Left cardiac atrium (tissue), 4 donors: ENCODE measurements around the gene BCAR3. TPM values are rescaled to one million over a fixed set of nuclear protein-coding genes. Genes with fewer than 3 reads are reported as not detected.
"Not testable (repeated sequence)": the region's sequence is repeated elsewhere in the genome, so short reads cannot be mapped to it uniquely, and the experiment has no call there.

Experiments used
- ATAC-seq, 2 donors: fragments of 200-7000 bp; cut with Tn5 transposase; one replicate each; pipeline ENCODE4 v1.9.1; 2020; ENCODE audit warnings: mild to moderate bottlenecking in 2 of 2, moderate library complexity in 2 of 2
- DNase-seq: peaks from one replicate; pipeline ENCODE4 v3.0.0-alpha.2; 2020
- intact Hi-C, 2 donors: fragments of 100-400 bp; cut with DNase I; formaldehyde crosslinking; loops; one replicate each; pipeline versions ENCODE4 v1.14.1 to v1.15.1; 2022 to 2023
- total RNA-seq, 2 donors: library from RNA; stranded (reverse); fragmentation: NEBNext Ultra II Directional; extraction: Animal tissue kit (Norgen Biotek cat#: 25700); gene quantifications; one replicate each; pipeline ENCODE4 v1.2.1, GENCODE V29; 2021
- donor health status: DM: no; HTN: yes; CAD: no.
- donor health status: DM: no; HTN: yes; CAD: no; lungs with severe emphysema.
- donor health status: DM: yes; HTN: yes; CAD: no.
- donor health status: Dilated cardiomyopathy.

The BCAR3 gene
- total RNA-seq, 2 donors from 2014 or later, result 12.4 to 17.5 TPM

GRCh38 chr1:93692026-93692425, 10.4 kb upstream of the BCAR3 start:
- no peak for ATAC-seq
- intact Hi-C loops, result no loop called here

GRCh38 chr1:93690921-93691789, 9.5 kb upstream of the BCAR3 start:
- ATAC-seq (peak in 1 of 2 donors; percentile 6), DNase-seq (no peak)
- intact Hi-C loops, result no loop called here

More at GRCh38 chr1:93692026-93692425, 10.4 kb upstream of the BCAR3 start:
- DNase-seq, result no peak

DNA sequence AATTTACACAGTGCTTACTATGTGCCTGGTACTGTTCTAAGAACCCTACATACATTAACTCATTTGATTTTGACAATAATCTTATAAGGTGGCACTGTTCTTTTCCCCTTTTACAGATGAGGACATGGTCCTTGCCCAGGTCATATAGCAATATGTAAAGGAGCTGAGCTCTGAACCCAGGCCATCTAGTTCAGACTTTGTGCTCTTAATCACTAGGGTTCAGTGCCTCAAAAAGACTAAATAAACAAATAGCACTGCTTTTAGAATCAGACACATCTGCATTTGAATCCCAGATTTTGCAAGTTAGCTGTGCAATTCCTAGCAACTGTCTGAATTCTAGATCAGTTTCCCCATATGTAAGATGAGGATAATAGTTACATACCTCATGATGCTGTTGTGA, 8.7 kb upstream of the BCAR3 start:
- intact Hi-C loops, result no loop called here
- ATAC-seq (no peak), DNase-seq (no peak)

DNA sequence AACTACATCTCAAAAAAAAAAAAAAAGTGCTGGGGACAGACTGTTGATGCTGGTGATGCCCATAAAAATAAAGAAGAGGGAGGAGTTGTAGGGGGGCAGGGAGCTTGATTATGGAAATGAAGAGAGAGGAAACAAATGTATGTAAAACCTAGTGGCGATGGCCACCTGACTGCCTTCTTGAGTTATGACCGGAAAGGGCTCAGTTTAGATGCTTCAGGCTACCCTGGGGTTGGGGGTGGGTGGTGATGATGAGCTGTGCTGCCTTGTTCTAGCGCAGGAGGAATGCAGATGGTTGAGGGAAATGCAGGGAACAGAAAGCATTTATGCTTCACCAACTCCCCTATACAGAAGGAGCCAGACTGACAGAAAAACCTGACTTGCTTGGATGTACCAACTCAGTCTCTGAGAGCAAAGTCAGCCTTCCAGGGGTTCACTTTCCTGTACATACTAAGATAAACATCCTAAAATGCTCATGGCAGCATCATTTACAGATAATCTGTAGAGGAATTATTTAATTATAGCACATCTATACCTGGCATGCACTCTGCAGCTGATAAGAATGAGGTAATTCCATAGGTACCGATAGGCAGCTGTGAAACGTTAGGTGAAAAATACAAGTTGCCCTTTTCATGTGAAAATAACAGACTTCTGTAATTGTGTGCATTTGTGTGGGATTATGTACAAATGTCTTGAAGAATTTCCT, 8.0 kb upstream of the BCAR3 start:
- DNase-seq, result no peak
- intact Hi-C loops, result no loop called here
- ATAC-seq, result no peak

GRCh38 chr1:93687542-93687941, 5.9 kb upstream of the BCAR3 start:
- DNase-seq, result no peak
- no peak for ATAC-seq
- intact Hi-C loops, result no loop called here

GRCh38 chr1:93686504-93687250, 5.0 kb upstream of the BCAR3 start:
- no peak for ATAC-seq
- no peak for DNase-seq
- intact Hi-C loops, result no loop called here

DNA sequence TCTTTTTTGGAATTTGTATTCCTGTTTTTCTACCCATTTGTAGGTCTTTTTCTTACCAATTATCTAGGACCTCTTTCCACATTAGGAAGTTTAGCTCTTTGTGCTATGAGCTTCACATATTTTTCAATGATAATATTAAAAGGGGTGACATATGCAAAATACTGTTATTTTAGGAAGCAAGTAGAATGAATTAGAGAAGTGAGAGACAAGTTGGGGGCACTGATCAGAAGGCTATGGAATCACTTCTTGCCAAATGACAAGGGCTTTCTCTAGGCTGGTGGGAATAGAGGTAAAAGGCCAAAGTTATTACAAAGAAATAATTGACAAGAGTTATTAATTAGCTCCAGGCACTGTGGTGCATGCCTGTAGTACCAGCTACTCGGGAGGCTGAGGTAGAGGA, 4.3 kb upstream of the BCAR3 start:
- DNase-seq (no peak), ATAC-seq (no peak)
- intact Hi-C loops, result no loop called here

GRCh38 chr1:93683234-93683633, 1.6 kb upstream of the BCAR3 start:
- intact Hi-C loops, result loop anchor here in 1 of 2 donors (5.0 kb wide), 1 partner anchor 51 kb away; no protein-coding TSS in a partner anchor

DNA sequence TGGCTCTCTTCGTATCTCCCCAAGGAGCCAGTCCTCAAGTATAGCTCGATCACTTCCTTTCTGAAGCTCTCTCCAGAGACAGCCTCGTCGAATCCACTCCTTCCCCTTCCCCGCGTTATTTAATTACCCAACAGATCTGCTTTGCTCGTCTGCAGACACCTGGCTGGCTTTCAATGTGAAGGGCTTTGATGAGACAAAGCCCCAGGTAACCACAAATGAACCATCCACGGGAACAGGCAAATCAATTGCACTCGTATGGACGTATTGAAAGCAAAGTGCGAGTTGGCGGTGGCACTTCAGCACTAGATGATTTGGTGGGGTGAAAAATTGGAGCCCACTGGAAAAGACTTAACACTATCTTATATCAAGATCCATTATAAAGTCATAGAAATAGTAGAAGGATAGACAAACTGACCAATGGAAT, 364 bp upstream of the BCAR3 start:
- ATAC-seq (no peak), DNase-seq (no peak)
- intact Hi-C loops, result loop anchor here (2.0 to 5.0 kb wide), 4 partner anchors 19 to 133 kb away; no protein-coding TSS in a partner anchor

More at GRCh38 chr1:93683234-93683633, 1.6 kb upstream of the BCAR3 start:
- no peak for ATAC-seq
- DNase-seq, result no peak

- intact Hi-C loops, result loop anchor here (2.0 to 5.0 kb wide), 4 partner anchors 18 to 134 kb away; no protein-coding TSS in a partner anchor
- DNase-seq (peak; percentile 88), ATAC-seq (peak; percentile 81 to 92)
These were observed 1.1 kb downstream of the BCAR3 start for GRCh38 chr1:93680420-93681100.

DNA sequence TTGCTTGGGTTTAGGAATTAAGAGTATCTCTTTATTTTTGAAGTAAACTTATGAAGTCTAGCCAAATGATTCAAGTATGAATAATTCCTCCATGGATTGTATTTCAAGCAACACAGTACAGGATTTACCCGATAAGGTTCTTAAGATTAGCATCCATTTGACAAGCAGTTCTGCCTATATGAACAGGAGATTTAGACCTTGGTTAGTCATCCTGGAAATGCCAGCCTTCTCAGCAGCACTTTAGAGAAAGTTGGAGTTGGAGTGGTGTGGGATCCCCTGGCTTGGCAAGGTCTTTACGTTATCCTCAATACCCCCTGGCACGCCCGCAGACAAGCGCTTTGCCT, 1.6 kb downstream of the BCAR3 start:
- peak in 1 of 2 donors; percentile 6 for ATAC-seq
- intact Hi-C loops, result loop anchor here (2.0 to 5.0 kb wide), 4 partner anchors 17 to 135 kb away; no protein-coding TSS in a partner anchor
- DNase-seq, result no peak

DNA sequence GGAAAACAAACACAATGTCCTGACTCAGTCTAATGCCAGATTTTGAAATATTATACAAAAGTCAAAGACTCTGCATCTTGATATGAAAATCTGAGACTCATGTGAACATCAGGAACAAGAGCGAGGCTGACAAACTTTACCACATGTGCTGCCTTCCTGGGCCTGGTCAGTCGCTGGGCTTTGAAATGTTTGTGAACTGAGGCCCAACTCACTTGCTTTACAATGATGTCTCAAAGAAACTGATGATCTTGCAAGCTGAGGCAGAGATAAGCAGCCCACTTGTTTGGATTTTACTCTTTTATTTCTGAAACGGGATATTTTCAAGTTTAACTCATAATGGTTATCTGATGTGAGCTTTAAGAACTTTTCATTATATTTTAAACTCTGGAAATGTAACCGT, 2.1 kb downstream of the BCAR3 start:
- DNase-seq (no peak), ATAC-seq (no peak)
- intact Hi-C loops, result no loop called here

DNA sequence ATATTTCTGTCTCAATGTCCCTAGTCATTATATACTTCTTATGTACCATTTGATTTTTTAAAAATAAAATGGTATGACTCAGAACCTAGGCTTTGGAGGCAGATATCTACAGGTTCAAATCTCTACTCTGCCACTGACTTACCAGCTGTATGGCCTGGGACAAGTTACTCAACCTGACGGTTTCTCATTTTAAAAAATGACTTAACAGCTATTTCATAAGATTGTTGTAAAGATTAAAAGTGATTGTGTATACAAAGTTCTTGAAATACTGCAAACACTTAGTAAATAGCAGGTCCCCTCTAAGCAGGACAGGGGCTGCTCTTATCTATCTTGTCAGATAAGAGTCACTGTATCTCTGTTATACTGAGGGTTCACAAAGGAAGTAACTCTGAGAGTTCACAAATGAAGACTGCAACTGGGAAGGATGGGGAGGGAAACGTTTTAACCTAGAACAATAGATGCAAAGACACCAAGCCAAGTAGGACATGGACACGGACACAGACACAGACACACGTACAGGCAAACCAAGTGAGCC, 2.6 kb downstream of the BCAR3 start:
- intact Hi-C loops, result no loop called here
- DNase-seq, result no peak
- ATAC-seq, result no peak

DNA sequence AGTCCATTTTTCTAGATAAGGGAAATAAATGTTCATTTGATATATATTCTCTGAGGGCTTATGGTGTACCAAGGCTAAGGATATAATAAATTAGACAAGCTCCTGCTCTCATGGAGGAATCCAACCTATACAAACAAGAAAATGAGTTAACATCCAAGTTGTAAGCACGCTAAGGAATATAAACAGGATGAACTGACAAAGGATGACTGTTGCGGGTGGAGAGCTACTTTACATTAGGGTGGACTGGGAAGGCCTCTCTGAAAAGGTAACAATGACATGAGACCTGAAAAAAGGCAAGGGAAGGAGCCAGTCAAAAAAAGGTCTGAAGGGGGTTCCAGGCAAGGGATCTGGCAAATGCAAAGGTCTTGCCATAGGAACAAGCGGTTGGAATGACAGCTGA, 3.1 kb downstream of the BCAR3 start:
- intact Hi-C loops, result no loop called here

GRCh38 chr1:93677729-93678128, 3.9 kb downstream of the BCAR3 start:
- intact Hi-C loops, result no loop called here
- ATAC-seq, result no peak

More for the DNA sequence above, 3.1 kb downstream of the BCAR3 start:
- DNase-seq (no peak), ATAC-seq (no peak)

DNA sequence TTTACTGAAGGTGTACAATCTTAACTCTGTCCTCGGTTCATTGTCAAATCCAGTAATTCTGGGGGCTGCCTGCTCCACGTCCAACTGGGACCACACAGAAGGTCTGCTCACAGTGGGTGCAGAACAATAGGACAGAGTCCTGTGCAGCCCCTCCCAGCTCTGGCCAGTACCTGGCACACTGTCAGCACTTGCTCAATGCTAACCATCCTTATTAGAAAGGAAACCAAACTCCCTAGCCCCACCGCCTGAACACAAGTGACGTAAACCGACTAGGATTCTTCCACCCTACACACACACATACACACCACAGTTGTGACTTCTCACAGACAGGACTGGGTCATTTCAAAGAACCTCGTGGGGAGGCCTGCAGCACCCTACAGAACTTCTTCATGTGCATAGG, 5.2 kb downstream of the BCAR3 start:
- DNase-seq, result peak; percentile 72
- ATAC-seq, result peak in 1 of 2 donors; percentile 19

More at GRCh38 chr1:93677729-93678128, 3.9 kb downstream of the BCAR3 start:
- no peak for DNase-seq

DNA sequence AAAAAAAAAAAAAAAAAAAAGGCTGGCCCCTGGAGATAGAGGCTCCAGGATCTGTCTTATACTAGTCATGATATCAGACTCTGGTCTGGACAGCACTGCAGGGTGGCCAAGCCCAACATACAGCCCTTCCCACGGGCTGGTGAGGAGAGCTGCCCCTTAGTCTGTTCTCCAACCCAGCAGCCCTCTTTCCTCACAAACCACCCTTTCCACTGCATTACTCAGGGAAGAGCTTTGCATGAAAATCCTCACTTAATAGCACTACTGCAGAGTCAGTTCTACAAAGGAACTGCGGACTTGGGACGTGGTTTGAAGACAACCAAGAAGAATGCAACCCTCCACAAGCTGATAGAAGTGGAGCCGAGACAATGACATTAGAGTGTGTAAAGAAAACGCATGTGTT, 5.7 kb downstream of the BCAR3 start:
- ATAC-seq (peak in 1 of 2 donors; percentile 33), DNase-seq (no peak)
- intact Hi-C loops, result no loop called here

More for the DNA sequence above, 5.2 kb downstream of the BCAR3 start:
- intact Hi-C loops, result no loop called here

DNA sequence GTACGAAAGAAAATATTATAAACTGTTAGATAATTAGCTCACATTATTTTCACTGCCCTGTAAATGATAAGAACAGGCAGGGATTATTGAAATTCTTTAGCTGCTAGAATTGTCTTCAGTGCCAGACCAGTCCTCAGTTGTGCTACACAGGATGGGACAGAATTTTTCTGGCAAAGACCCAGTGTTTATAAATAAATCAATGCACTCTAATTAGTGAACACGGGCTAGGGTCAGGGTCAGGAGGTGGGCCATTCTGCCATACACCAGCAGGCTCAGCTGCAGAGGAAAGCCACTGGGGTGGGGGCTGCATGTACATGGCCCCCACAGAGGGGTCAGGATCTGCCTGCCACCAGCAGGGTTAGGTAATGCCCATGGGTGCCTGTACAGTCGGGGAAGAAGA, 6.4 kb downstream of the BCAR3 start:
- intact Hi-C loops, result no loop called here
- ATAC-seq (no peak), DNase-seq (no peak)

DNA sequence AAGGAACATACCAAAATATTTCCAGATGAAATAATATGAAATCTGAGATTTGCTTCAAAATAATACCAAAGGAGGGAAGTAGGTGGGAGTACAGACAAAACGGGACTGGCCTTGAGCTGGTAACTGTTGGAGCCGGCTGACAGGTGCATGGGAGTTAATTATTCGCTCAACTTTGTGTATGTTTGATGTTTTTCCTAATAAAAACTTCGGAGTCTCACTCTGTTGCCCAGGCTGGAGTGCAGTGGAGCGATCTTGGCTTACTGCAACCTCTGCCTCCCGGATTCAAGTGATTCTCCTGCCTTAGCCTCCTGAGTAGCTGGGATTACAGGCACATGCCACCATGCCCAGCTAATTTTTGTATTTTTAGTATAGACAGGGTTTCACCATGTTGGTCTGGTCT, 7.6 kb downstream of the BCAR3 start:
- DNase-seq, ATAC-seq, intact Hi-C loops: not testable (repeated sequence)
